ENCODE results near the gene ABTB2.

ABTB2 gene

DNA sequence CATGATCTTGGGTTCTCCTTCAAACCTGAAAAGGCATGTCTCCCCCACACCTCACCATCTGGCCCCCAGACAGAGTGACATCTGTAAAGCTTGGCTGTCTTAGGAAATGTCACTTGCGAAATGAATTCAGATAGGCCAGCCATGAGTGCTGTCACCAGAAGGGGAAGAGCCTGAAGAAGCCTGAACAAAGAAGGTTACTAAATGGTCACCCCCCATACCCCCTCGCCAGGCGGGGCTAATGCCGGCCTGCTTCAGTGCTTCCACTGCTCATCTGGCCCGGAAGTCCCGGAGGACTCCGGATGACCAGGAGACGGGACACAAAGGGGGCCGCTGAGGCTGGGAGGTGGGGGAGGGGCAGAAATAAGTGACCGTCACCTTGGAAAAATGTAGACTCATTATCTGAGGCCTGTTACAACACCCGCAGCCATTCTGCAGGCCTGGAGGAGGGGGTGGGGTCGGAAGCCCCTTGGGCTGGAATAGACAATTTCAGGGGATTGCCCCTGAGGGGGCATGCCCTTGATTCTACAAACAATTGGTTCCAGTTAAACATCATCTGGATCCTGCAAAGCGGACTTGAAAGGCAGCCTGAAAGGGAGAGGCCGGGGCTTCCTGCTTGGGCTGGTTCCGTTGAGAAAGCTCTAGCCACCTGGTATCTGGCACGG is 209.2 kb downstream of the ABTB2 start:
- DNase-seq (ENCODE audit: low read depth), result no peak

DNA sequence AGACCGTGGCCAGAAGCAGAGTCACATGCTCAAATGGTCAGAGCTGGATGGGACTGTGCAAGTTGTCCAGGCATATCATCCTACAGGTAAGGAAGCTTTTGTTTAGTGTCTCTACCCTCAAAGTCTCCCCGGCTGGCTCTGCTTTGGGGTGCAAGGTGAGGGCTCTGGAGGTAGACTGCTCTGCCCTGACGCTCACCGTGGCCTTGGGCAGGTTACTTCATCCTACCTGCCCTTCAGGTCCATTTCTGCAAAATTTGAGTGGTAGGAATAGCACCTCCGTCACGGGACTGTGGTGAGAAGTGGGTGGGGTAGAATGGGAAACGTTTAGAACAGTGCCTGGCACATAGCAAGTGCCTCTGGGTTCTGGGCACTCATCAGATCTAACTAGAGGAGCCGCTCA is 210.2 kb downstream of the ABTB2 start:
- DNase-seq (ENCODE audit: low read depth), result no peak

DNA sequence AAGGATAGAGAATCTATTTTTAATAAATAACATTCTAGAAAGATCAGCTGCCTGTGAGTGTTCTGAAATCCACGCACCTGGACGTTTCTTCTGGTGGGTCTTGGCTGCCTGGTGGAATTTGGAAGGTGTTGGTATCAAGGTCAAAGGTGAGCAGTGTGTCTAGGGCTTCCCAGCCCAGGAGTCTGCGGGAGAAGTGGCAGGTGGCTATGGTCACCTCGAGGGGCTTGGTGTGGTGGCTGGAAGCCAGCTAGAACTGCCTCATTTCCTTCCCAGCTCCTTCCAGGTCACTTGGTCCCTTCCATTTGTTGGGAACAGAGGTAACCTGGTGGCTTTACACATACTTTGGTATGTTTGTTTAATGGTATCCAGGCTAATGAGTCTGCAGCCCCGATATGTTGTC is 210.9 kb downstream of the ABTB2 start:
- DNase-seq (ENCODE audit: low read depth), result no peak

DNA sequence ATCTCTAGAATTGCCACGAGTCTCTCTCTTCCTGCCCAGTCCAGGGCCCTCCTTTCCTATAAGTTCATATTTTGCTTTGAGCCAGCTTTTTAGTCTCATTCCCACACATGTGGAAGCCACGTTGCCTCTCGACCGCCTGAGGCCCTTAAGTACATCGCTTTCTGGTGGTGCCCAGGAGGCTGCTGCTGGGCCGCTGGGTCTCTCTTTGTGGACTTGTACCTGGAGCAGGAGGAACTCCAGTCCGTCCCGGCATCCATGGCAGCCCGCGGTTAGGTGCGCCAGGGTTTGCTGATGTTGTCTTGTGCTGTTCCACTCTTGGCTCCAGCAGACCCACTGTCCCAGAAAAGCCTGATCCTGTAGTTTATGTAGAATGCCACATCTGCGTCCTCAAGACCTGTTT is 211.4 kb downstream of the ABTB2 start:
- no peak for DNase-seq (ENCODE audit: low read depth)

DNA sequence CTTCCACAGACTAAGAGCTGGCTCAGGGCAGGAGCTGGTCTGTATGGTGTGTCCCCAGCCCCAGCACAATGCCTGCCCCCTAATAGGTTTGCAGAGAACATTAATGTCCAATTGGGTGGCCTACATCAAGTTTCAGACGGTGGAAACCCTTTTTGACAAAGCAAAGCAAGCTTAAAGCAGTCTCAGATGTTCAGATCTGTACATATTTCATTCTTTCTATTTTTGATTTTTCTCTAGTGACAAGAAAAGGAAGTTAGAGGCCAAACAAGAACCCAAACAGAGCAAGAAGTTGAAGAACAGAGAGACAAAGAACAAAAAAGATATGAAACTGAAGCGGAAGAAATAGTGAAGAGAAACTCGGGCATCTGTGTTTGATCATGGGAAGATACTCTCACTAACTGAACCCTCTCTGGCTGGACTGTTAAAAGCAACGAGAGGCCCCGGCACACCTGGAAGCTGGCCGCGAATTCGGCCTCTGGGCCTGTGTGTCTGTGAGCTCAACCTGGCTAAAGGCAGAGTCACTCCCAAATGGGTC is 211.9 kb downstream of the ABTB2 start:
- DNase-seq (ENCODE audit: low read depth), result no peak

DNA sequence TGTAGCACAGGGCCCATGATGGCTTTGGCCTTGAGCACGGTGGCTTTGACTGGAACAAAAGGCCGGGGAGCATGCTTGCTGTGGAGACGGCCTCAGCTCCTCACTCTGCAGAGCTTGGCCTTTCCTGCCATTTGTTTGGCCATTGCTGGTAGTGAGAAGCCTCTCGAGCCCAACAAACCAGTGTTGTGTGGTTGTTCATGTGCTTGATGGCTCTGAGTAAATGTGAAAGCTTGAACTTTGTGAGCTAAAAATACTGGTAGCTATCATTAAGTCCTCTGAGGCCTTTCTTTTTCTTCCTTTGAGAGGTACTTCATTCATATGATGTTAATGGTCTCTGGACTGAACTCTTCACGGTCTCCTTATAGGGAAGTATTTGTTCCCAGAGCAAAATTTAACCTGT is 212.7 kb downstream of the ABTB2 start:
- DNase-seq (ENCODE audit: low read depth), result no peak

DNA sequence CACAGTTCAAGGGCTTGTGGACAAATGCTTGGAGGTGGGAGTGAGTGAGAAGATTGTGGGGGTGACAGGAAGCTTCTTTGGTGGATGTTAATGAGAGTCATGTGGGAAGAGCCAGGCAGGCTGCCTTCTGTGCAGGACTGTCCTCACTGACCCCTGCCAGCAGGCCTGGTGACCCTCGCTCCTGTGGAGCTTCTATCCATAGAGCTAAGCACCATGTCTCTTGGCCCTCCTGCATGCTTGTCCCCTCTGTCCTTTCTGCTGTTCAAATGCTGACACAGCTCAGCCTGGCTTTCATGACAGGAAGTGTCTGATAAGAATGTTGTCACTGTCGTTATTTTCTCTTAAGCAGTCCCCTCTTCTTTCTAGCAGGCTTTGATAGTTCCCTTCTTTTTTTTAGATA is 214.8 kb downstream of the ABTB2 start:
- no peak for DNase-seq (ENCODE audit: low read depth)

DNA sequence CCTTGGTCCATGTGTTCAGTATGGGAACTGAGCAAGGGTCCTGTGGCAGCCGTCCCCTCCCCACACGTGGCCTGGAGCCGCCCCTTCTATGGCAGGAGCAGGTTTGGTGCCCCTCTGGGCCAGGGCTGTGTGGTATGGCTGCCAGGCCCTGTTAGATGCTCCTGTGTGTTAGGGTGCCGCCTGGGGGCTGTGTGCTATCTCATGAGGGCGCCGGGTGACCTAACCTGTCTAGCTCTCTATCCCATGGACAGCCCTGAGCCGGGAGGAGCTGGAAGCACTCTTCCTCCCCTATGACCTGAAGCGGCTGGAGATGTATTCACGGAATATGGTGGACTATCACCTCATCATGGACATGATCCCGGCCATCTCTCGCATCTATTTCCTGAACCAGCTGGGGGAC is 217.7 kb downstream of the ABTB2 start:
- DNase-seq (ENCODE audit: low read depth), result no peak

DNA sequence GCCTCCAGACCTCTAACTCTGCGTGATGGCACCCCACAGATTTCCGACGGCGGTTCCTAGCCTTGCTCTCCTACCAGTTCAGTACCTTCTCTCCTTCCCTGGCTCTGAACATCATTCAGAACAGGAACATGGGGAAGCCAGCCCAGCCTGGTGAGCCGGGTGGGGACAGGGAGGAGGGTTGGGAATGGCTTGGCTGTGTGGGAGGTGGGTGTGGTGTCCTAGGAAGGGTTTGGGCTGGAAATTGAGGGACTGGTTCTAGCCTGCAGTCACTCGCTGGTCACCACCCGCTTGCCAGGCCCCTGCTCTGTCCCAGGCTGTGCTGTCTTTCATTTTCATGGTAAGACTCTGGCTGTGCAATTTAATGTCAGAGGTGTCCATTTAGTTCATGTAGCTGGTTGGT is 218.5 kb downstream of the ABTB2 start:
- DNase-seq (ENCODE audit: low read depth), result no peak

DNA sequence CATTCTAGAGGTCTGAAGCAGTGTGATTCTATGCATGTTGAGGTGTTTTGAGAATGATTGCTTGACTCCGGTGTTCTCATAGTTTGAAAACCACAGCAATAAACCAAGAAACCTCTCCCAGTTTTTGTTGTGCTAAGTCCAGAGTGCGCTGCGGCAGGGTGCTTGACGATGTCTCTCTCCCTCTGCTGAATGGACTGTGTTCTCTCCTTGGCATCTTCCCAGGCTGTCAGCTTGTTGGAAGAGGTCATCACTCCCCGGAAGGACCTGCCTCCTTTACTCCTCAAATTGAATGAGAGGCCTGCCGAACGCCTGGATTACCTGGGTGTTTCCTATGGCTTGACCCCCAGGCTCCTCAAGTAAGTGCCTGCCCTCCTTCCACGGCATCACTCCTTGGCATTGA is 221.4 kb downstream of the ABTB2 start:
- no peak for DNase-seq (ENCODE audit: low read depth)

DNA sequence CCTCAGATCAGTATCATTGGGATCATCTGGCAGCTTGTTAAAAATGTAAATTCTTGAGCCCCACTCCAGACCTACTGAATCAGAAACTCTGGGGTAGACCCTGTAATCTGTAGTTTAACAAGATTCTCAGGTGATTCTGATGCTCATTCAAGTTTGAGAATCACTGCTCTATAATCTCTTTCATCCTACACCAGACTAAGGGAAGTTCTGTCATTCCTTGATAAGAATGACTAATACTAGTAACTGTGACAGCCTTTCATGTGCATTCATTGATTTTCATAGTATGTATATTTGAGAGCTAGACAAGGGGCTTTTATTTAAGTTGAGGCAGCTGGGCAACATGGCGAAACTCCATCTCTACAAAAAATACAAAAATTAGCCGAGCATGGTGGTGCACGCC is 222.4 kb downstream of the ABTB2 start:
- no peak for DNase-seq (ENCODE audit: low read depth)

DNA sequence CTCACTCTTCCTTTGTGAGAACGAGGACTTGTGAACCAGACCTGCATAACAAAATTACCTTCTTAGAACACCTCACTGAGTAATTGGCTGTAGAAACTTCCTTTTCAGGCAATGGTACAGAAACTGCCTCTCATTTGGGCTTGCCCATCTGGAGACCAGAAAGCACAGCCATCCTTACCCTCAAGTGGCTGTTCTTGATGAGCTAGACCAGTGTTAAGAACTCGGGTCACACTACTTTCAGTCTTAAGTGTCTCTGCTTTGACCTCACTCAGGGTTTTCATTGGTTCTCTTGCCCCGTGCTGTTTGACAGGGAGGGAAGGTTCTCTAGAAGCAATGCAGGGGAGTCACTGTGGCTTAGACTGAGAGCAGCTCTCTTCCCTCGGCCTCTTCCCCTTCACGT is 223.0 kb downstream of the ABTB2 start:
- DNase-seq (ENCODE audit: low read depth), result no peak

DNA sequence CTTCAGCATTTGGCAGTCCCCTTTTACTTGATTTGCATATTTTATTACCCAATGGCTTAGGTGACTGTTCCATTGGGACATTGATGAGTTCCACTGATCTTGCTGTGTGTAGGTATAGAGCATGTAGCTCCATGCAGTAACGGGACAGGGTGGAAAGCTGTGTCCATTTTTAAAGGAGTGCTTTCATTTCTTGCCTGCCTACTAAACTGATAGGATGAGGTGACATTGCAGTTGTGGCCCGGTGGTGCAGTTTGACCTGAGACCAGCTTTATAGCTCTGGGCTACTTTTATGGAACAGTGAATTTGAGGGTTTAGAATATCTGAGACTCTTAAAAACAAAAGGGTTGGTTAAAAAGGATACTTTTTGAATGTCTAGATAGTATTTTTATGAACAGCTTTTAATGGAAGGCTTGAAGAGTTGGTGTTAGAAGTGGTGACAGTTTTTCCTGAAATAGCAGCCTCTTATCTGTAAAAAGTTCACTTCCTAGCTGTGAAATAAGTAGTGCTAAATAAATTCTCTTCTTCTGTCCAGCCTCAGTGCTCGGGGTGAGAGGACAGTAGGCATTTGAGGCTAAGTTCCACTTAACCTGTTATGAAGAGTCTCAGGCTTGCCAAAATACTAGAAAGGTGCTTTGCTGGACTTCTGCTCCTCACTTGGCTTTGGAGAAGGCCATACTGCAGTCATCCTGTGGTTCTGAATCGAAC is 225.4 kb downstream of the ABTB2 start:
- no peak for DNase-seq (ENCODE audit: low read depth)

DNA sequence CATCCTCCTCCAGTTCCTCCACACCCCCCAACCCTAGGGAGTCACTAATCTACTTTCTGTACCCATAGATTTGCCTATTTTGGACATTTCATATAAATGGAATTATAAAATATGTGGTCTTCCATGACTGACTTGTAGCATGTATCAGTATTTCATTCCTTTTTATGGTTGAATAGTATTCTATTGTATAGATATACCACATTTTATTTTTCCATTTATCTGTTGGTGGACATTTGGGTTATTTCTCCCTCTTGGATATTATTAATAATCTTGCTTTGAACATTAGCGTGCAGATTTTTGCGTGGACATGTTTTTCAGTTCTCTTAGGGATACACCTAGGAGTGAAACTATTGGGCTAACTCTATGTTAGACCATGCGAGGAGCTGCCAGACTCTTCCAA is 229.0 kb downstream of the ABTB2 start:
- no peak for DNase-seq (ENCODE audit: low read depth)

DNA sequence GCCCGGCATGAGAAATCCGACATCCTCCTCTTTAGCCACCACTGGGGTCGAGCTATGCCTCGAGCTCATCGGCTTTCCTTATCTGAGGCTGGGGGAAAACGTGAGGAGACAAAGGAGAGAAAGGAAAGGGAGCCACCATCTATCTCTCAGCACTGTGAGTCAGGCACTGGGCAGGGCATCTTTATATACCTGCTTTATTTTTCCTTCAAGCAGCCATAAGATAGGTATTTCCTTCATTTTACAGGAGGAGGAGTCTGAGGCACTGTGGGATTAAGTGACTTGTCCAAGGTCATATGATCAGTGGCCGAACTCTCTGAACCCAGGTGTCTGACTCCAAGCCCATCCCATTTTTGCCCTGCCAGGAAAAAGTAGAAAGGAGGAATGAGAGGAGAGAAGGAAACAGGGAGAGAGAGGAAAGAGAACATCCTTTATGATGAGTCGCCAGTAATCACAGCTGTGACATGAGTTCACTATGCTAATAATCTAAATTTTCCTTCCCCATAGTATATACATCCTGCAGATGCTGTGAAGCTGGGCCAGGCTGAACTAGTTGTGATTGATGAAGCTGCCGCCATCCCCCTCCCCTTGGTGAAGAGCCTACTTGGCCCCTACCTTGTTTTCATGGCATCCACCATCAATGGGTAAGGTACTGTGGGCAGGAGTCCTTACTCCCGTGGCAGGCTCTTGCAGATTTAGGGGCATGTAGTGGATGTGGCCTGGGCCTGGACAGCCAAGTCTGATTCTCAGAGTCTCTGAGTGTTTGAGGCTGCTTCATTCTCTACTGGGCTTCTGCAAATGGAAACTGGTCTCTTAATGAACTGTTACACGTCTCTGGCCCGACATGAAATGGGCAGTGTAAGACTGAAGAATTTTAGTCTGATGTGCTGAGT is 230.6 kb downstream of the ABTB2 start:
- DNase-seq (ENCODE audit: low read depth), result no peak

DNA sequence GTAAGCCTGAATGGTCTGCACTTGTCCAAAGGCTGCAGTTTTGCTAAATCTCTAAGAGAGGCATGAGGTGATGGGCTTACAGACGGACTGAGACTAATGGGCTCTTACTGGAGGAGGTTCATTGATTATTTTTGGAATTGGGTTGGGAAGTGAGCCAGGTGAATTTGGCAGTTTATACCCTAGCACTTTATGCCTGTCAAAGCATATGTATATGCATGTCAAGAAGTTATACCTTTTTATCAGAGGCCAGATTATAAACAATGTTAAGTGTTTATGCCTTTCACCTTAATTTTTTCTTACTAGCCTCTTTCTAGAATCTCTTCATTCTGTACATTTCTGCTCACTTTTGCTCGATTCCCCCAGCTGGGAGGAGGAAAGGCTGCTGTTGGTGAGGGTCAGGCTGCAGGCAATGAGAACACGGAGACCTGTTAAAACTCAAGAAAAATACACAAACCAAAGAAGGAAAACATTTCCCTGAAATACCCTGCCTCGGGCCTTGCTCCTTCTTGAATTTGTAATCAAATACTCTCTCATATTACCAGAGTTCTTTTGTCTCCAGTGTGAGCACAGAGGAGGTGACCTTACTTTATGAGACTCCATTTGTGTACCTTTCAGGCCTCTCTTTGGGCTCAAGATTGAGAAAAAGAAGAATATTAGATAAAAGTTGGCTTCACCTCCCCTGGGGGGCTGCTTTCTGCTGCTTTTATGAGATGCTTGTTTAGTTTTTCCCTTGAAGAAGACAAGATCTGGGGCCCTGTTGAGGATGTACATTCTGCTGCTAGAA is 232.7 kb downstream of the ABTB2 start:
- DNase-seq (ENCODE audit: low read depth), result no peak

DNA sequence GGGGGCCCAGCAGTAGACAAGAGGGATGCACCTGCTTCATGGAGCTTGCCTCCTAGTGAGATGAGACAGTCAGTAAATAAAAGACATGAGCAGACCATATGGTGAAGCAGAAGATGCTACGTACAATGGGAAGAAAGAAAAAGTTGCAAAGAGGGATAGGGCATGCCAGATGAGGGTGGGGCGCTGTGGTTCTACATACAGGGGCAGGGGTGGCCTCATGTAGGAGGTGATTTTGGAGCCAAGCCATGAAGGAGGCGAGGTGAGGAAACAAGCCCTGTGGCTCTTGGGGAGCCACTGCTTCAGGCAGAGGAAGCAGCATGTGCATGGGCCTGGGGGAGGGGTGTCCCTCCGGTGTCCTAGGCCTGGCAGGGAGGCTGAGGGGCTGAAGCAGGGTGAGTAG is 237.2 kb downstream of the ABTB2 start:
- DNase-seq (ENCODE audit: low read depth), result no peak

DNA sequence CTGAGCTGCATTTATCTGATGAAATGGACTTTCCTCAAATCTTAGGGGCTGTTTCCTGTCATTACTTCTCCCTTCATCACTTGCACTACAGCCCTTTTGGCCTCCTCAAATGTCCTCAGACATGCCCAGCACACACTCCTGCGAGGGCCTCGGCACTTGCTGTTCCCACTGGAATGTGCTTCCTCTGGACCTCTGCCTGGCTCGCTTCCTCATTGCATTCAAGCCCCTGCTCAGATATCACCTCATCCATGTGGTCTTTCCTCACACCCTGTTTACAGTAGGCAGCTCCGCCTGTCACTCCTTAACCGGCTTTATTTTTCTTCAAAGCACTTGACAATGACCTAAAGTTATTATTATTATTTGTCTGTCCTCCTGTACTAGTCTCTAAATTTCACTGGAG is 243.3 kb downstream of the ABTB2 start:
- no peak for DNase-seq (ENCODE audit: low read depth)

DNA sequence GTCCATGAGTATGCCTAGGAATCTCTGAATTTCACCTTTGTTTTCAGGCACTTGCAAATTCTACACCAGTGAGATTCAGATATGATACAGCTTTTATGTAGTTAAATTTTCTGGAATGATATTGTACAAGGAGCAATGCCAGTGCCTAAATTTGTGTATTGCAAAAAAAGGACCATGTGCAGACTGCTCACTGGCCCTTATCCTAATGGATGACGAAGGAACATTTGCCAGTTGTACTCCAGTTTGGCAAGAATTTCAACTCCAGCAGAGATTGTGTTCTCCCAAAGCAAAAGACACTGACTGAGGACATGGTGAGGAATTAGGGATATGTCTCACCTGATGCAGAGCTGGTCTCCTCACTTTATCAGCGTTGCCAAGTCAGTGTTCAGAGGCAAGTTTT is 243.8 kb downstream of the ABTB2 start:
- DNase-seq (ENCODE audit: low read depth), result no peak

DNA sequence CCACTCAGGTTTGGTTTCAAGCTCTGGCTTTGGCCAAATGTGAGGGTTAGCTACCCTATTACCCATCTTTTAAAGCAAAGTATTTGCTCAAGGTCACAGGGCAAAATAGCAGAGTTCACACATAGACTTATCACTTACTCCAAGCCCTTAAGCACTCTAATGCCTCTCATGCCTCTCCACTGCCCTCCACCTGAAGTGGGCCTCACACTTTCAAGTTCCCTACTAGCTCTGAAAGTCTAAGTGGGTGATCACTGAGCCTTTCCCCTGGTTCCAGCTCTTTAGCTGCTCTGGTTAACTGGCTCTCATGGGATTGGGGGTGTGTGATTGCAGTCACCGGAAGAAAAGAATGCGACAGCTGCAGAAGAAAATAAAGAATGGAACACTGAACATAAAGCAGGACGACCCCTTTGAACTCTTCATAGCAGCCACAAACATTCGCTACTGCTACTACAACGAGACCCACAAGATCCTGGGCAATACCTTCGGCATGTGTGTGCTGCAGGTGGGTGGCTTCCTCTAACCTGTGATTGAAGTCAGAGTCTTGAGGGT is 246.0 kb downstream of the ABTB2 start:
- DNase-seq (ENCODE audit: low read depth), result no peak

DNA sequence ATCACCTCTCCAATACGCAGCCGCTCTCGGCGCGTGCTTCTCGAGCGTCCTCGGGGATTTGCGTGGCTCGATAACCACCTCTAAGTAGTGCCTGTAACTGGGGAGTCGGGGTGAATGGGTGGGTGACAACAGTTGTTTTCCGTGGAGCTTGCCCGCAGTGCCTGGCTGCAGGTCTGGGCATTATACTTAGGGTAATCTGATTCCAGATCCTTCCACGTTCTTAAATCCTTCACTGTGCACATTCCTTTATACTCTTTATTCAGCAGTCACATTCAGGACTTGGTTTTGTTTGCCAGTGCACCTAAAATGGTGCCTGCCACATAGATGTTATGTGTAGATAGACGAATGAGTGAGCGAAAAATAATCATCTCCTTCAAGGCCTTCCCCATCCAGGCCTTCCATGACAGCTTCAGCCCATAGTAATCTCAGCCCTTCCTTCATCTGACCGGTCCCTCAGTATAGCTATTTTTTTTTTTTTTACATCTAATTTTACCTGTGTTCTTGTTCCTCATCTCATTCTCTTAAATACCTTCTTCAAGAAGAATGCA is 251.8 kb downstream of the ABTB2 start:
- DNase-seq (ENCODE audit: low read depth), result no peak
